Stimulated activated CD4-positive, alpha-beta T cell treated with anti-CD3 and anti-CD28 coated beads, Interleukin-4, amount 100 ng/mL, for 4 hours (primary cell): ENCODE results near the gene SLITRK1.

Experiments used
- DNase-seq, 2 experiments: peaks; one replicate each; pipeline ENCODE4 v3.0.0-alpha.2; 2020

SLITRK1 gene

GRCh38 chr13:83881917-83882605 is at the start of gene SLITRK1:
TSS of gene SLITRK1 (minus strand) at chr13:83882474. CDS start at chr13:83881507, 967 bp downstream.
- DNase-seq = no peak

GRCh38 chr13:83929157-83929556 is 46.9 kb upstream of the SLITRK1 start:
- no peak for DNase-seq

GRCh38 chr13:83919775-83920174 is 37.5 kb upstream of the SLITRK1 start:
- no peak for DNase-seq

DNA sequence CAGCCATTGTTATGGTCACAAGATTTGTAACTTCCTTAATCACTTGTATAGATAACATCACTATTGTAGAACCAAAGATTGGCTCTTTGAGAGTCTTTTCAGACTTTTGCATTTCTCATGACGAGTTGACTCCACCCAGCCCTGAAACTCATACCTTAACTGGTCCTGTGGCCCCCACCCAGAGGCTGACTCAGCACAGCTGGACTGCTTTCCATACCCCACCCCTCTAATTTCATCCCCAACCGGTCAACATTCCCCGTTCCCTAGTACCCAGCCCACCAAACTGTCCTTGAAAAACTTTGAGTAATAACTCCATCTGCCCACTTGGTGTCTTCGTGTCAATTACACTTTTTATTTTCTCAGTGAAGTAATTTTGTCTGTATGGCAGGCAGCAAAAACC is 32.1 kb upstream of the SLITRK1 start:
- DNase-seq = no peak

GRCh38 chr13:83907196-83907989 is 25.1 kb upstream of the SLITRK1 start:
- no peak for DNase-seq

DNA sequence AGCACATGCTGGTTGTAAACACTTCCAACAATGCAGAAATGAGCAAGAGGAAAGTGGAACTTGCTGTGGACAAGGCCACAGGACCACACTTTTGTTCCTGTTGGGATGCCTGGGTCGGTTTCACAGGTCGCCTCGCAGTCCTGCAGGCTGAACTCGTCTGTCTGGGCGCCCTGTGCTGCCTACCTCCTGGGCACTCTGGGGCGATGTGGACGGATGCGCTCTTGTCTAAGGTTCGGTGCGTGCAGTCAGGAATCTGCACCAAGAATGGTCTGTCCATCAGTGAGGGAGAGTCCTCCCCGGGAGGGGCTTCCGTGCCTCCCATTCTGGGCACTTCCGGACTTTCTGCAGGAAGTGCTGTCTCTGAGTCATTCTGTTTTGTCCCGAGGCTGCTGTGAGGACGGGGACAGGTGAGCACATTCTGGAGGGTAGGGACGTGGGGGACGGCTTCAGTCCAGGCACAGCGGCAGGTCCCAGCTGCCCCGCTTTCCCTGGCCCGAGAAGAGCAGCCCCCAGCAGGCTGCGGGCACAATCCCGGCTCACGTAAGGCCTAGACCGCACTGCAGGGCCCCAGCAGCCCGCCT is 24.1 kb upstream of the SLITRK1 start:
- DNase-seq = no peak

GRCh38 chr13:83905641-83906040 is 23.4 kb upstream of the SLITRK1 start:
- DNase-seq = no peak

- DNase-seq = no peak
Measured at GRCh38 chr13:83895994-83896580, 13.8 kb upstream of the SLITRK1 start.

DNA sequence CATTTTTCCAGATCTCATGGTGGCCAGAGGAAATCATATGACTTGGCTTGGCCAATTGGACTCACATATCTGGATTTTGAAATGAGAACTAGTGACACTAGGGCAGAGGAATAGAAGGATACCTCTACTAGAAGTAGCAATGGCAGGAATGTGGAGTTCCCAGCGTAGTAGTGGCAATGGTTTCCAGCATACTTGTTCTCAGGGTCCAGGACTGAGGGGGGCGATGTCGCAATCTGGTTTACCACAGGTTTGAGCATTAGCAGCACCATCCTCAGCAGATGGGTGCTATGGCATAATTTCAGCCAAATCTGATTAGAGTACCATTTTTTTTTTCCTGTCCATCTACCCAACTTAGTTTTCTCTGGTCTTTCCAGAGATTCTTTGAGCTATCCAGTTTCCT is 8.1 kb upstream of the SLITRK1 start:
- DNase-seq = no peak

GRCh38 chr13:83884141-83884540 is 1.9 kb upstream of the SLITRK1 start:
- DNase-seq = no peak

GRCh38 chr13:83883061-83883523 is 818 bp upstream of the SLITRK1 start:
- DNase-seq = no peak

DNA sequence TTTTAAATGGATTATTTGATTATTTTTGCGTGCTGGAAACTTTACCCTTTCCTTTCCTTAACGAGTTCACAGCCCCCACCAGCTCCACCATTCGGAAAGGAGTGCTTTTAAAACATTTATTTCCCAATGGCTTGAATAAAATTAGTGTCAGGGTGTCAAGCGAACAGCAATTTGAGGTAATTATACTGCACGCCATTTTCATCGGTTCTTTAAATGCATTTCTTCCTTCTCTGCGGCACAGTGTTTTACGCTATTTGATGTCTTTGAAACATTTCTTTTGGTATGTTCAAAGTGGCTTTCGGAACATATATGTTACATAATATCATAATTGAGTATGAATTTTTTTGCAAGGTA is 309 bp upstream of the SLITRK1 start:
- no peak for DNase-seq

DNA sequence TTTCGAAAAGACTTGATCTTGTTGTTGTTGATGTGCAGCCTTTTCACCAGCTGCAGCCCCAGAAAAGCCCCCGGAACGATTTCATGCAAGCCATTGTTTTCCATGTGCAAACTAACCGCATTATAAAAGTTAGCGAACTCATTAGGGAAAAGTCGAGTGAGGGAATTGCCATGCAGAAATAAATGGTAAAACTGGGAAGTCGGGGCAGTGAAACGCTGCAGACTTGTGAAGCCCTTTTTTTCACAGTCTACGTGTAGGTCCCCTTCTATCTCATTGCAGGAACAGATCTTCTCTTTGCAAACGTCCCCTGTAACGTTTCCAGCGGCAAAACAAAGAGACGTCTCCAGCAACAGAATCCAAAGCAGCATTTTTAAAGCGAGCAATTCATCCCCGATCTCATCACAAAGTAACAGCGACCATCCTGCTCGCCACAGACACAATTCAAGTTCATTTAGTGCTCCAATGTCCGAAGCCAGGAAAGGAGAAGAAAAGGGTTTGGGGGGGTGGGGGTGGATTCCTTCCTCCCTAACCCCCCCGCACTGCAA is 1.1 kb downstream of the SLITRK1 start:
- DNase-seq = no peak

DNA sequence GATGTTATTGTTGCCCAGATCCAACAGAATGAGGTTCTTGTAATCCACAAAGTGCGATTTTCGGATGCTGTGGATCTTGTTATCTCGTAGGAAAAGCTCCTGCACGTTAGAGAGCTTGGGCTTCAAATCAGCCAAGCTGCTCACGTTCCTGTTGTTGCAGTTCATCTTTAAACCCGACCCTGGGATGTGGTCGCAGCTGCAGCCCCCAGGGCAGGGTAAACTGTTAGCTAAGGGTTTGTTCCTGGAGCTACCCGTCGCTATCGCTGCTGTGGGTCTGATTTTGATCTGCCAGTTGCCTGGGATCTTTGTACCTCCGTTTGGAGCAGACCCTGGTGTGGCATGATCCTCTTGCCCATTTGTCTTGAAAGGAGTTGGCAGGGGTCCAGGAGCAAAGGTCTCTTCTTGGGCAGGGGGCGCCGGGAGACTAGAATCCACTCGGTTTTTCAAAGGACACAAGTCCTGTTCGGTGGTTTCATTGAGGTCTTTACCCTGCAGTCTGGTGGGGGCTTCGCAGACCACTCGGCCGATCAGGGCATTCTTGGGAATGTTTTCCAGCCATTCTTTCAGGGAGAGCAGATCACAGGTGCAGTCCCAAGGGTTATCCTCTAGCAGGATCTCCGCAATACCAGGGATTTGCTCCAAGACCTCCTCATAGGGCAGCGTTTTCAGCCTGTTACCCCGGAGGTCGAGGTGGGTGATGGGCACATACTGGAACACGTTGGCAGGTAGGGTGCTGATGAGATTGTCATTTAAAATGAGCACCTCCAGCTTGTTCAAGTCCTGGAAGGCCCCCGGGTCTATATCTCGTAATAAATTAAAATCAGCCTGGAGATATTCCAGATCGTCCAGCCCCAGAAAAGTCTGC is 1.8 kb downstream of the SLITRK1 start:
- no peak for DNase-seq

- DNase-seq = no peak
Measured at GRCh38 chr13:83879431-83880171, 2.7 kb downstream of the SLITRK1 start.

GRCh38 chr13:83878691-83879430 is 3.4 kb downstream of the SLITRK1 start:
- no peak for DNase-seq

DNA sequence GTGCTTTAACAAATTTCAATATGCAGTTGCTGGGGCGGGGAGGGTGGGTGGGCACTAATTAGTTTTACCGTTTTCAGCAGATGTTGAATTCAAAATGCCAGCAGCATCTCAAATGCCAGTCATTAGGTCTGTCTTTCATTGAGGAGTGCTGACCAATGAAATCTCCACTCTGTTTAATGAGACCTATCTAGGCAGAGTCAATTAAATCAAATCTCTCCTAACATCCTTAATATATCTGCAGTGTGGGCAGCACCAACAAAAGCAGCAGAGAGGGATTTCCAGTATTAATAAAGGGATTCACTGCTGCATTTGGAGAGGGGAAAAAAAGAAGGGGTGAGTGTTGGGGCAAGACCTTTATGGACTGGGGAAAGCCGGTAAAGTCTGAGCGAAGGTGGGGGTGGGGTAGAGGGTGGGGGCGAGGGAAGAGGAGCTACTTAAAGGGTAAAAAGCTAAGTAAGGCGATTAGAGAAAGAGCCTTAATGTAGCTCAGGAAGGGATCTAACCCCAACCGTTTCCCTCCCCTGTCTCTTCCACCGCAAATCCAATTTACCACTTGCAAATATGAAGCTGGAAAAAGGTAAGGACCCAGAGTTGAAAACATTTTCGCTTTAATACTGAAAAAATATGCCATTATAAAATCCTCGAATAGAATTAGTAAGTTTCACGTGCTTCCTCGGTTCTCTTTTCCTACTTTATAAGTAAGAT is 4.5 kb downstream of the SLITRK1 start:
- no peak for DNase-seq

DNA sequence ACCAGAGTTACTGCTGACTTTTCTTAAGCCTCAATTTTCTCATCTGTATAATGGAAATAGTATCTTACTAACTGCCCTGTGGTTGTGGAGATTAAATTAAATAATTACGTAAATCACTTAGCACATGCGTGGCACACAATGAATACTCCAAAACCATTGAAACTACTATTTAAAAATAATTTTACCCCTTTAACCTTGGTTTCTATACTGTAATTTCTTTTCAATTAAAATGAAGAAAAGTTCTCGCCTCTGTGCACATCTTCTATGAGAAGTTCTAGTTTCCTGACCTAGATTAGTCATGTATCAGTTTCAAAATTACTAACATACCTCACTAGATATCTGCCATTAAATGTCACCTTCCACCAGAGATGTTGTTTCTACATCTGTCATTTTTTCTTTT is 5.7 kb downstream of the SLITRK1 start:
- no peak for DNase-seq

DNA sequence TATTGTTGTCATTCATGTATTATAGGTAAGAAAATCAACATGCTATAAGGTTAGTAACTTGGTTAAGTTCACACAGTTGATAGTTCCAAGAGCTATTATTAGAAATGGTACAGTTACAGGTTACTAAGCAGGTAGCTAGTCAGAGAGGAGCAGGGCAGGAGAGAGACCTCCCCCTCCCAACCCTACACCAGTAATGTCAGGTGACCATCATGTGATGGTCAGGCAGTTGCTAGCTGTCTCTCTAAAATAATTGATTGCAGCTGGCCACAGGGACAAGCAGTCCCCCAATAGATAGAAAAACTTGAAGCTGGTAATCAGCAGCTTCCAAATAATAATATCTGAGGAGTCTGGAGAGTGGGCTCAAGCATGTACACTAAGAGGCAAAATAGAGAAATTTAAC is 14.6 kb downstream of the SLITRK1 start:
- DNase-seq = no peak
